HT-29 (cell line): ENCODE results near the gene RAB11FIP4. TPM values are rescaled to one million over a fixed set of nuclear protein-coding genes. Genes with fewer than 3 reads are reported as not detected.
"Not testable (repeated sequence)": the region's sequence is repeated elsewhere in the genome, so short reads cannot be mapped to it uniquely, and the experiment has no call there.

ENCODE experiments used
- DNase-seq: peaks from one replicate; pipeline ENCODE4 v3.0.0-alpha.2; 2015; ENCODE audit warnings: low spot score
- total RNA-seq: library from RNA; depleted of rRNA; stranded (reverse); fragments of >200 nt; shearing (Covaris generic); gene quantifications from 2 replicates; pipeline ENCODE4 v1.2.3, GENCODE V29; 2014

The RAB11FIP4 gene
- total RNA-seq, 1 experiment from 2014 or later: 59.5 TPM

- peak; percentile 70 for DNase-seq
These were observed 40.6 kb downstream of the RAB11FIP4 start for GRCh38 chr17:31431852-31432658.

- DNase-seq: no peak
These were observed 41.8 kb downstream of the RAB11FIP4 start for GRCh38 chr17:31433091-31433790.

- no peak for DNase-seq
These were observed 42.6 kb downstream of the RAB11FIP4 start for GRCh38 chr17:31433811-31434726.

- no peak for DNase-seq
These were observed 43.2 kb downstream of the RAB11FIP4 start for GRCh38 chr17:31434727-31435050.

GRCh38 chr17:31435581-31435980 lies 44.1 kb downstream of the RAB11FIP4 start:
- DNase-seq: no peak

GRCh38 chr17:31437720-31438400 lies 46.4 kb downstream of the RAB11FIP4 start:
- DNase-seq: no peak

GRCh38 chr17:31439716-31440115 lies 48.2 kb downstream of the RAB11FIP4 start:
- no peak for DNase-seq

- no peak for DNase-seq
These were observed 50.8 kb downstream of the RAB11FIP4 start for GRCh38 chr17:31442276-31442675.

- DNase-seq: not testable (repeated sequence)
These were observed 51.4 kb downstream of the RAB11FIP4 start for GRCh38 chr17:31442856-31443255.

- DNase-seq: no peak
These were observed 51.9 kb downstream of the RAB11FIP4 start for GRCh38 chr17:31443386-31443785.

- DNase-seq: no peak
These were observed 52.6 kb downstream of the RAB11FIP4 start for GRCh38 chr17:31444026-31444425.

GRCh38 chr17:31446195-31446967 lies 54.9 kb downstream of the RAB11FIP4 start:
- peak; percentile 45 for DNase-seq

GRCh38 chr17:31448467-31449077 lies 57.1 kb downstream of the RAB11FIP4 start:
- no peak for DNase-seq

- DNase-seq: no peak
These were observed 57.6 kb downstream of the RAB11FIP4 start for GRCh38 chr17:31449111-31449510.

GRCh38 chr17:31449746-31450145 lies 58.3 kb downstream of the RAB11FIP4 start:
- no peak for DNase-seq

GRCh38 chr17:31452101-31452500 lies 60.6 kb downstream of the RAB11FIP4 start:
- peak; percentile 26 for DNase-seq

- DNase-seq: no peak
These were observed 61.2 kb downstream of the RAB11FIP4 start for GRCh38 chr17:31452561-31453110.

GRCh38 chr17:31453896-31454295 lies 62.4 kb downstream of the RAB11FIP4 start:
- no peak for DNase-seq

- peak; percentile 76 for DNase-seq
These were observed 65.3 kb downstream of the RAB11FIP4 start for GRCh38 chr17:31456814-31457213.
